GM12875 (cell line): ENCODE results near the gene ABTB1.

Source experiments
- H3K4me3 ChIP-seq: one replicate; pipeline ENCODE4 v1.5.1; 2011; ENCODE audit warnings: low read depth, low read length, control low read depth
- TF ChIP-seq, protein P1 (sequence below): IDR thresholded peaks from 2 replicates; pipeline ENCODE4 v1.5.1; 2011; ENCODE audit warnings: low read depth, mild to moderate bottlenecking, control low read depth, inconsistent platforms, low read length, moderate library complexity, borderline replicate concordance; ENCODE audit not compliant: insufficient read depth

The ABTB1 gene

DNA sequence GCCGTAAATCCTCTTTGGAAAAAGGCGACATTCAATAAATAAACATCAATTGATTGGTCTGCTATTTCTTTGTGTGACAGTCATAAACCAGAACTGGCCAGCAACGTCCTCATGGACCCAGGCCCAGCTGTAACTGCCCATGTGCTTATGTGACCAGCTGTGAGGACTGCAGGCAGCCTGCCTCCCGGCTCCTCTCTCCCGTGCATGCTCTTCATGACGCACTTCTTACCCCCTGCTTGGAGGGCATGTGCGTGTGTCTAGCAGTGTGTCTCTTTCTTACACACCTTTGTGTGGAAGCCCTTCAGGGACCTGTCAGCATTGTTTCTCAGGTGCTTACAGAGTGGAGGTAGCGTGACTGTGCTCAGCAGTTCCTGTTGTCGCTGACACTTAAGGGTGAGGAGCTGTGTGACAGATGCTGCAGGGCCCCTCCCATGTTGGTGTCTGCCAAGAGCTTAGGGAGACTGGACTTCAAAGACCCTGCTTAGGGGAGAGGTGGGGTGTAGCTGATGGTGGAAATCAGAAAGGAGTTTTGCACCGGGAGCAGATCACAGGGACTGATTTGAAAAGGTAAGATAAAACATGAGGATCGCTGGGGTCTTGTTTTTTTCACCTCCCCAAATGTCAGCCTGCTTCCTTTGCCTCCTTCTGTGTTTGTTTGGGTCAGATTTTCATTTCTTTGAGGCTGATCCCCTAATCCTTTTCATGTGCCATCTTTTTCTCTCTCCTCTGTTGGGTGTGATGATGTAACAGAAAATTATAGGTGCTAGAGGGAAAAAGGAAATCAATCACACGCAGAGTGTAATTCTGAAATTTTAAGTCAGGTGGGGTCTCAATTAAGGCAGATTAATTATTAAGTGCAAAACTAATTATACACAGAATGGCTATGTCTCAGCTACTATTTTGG is 41.7 kb upstream of the ABTB1 start:
- no peak overlapping the region for H3K4me3 ChIP-seq
- TF ChIP-seq, protein P1, sequence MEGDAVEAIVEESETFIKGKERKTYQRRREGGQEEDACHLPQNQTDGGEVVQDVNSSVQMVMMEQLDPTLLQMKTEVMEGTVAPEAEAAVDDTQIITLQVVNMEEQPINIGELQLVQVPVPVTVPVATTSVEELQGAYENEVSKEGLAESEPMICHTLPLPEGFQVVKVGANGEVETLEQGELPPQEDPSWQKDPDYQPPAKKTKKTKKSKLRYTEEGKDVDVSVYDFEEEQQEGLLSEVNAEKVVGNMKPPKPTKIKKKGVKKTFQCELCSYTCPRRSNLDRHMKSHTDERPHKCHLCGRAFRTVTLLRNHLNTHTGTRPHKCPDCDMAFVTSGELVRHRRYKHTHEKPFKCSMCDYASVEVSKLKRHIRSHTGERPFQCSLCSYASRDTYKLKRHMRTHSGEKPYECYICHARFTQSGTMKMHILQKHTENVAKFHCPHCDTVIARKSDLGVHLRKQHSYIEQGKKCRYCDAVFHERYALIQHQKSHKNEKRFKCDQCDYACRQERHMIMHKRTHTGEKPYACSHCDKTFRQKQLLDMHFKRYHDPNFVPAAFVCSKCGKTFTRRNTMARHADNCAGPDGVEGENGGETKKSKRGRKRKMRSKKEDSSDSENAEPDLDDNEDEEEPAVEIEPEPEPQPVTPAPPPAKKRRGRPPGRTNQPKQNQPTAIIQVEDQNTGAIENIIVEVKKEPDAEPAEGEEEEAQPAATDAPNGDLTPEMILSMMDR: no peak

DNA sequence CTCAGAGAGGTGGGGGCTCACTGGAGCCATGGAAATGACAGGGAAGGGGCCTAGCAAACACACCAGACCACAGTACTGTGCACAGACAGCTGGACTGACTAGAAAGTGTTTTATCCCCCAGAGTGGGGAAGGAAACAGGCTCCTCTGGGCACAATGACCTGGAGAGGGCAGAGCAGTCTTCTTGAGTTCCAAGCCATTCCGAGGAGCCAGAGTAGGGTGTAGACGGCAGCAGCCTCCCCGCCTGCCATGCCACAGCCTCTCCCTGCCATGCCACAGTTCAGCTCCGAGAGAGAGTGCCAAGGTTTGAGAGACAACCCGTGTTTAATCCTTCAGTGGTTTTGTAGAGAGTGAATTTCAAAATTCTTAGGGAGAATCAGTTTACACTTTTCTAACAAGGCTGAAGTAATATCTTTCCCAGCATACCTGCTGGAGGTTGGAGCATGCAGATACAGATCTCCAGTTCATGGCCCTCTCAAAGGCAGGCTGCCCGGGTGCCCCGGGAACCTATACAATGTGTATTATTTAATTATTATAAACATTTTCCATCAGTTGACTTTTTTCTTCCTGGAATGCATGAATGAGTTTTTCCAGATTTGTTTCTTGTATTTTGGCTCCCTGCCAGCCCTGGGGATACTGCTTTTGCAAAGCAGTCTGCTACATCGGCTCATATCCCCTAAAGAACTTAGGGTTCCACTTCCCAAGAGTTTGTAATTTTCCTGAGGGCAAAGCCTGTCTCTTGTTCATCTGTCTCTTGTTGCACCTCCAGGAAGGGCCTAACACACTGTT is 40.5 kb upstream of the ABTB1 start:
- H3K4me3 ChIP-seq: no peak overlapping the region
- TF ChIP-seq, protein P1: no peak

DNA sequence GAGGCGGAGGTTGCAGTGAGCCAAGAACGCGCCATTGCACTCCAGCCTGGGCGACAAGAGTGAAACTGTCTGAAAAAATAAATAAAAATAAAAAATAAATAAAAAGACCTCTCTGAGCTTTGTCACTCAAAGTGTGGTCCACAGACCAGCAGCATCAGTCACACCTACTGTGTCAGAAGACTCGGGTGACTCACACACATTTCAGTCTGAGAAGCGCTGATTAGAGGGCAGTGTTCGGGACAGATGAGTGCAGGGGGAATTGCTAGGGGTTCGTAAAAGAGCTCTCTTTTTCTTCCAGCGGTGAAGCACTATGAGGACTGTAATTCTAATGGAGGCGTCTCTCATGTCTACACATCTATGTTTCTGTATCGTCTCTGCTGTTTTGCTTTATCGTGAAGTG is 38.1 kb upstream of the ABTB1 start:
- TF ChIP-seq, protein P1: no peak
- H3K4me3 ChIP-seq: no peak overlapping the region

DNA sequence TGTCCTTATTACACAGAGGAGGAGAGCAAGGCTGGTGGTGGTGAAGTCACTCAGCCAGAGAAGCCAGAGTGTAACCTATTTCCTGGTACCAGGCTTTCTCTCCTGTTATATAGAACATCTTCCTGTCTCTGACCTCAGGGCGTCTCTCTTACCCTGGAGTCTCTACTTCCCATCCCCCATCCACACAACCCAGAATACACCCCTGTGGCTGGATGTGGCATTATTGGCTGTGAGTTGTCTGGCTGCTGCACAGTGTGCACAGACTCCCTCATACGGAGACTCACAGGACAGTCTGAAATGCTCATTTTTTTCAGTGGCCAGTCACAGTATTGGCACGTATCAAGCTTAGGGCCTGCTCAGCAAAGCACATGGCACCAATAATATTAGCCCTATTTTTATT is 35.2 kb upstream of the ABTB1 start:
- TF ChIP-seq, protein P1: no peak
- no peak overlapping the region for H3K4me3 ChIP-seq

DNA sequence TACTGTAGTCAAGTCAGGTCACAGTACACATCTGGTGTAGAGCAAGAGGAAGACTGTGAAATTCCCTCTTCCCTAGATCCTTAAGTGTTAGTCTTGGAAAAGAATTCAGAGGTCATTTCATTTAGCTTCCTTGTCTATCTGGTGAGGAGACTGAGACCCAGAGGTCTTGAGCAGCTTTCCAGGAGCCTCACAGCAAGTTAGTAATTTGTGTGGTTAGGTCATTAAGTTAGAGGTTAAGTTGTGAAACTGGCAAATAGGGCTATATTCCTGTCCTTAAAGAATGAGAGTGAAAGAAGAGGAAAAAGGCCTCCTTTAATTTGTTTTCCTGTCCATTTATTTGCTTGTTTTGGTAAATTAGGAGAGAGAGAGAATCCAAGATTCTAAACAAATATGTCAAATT is 34.8 kb upstream of the ABTB1 start:
- TF ChIP-seq, protein P1: no peak
- no peak overlapping the region for H3K4me3 ChIP-seq

DNA sequence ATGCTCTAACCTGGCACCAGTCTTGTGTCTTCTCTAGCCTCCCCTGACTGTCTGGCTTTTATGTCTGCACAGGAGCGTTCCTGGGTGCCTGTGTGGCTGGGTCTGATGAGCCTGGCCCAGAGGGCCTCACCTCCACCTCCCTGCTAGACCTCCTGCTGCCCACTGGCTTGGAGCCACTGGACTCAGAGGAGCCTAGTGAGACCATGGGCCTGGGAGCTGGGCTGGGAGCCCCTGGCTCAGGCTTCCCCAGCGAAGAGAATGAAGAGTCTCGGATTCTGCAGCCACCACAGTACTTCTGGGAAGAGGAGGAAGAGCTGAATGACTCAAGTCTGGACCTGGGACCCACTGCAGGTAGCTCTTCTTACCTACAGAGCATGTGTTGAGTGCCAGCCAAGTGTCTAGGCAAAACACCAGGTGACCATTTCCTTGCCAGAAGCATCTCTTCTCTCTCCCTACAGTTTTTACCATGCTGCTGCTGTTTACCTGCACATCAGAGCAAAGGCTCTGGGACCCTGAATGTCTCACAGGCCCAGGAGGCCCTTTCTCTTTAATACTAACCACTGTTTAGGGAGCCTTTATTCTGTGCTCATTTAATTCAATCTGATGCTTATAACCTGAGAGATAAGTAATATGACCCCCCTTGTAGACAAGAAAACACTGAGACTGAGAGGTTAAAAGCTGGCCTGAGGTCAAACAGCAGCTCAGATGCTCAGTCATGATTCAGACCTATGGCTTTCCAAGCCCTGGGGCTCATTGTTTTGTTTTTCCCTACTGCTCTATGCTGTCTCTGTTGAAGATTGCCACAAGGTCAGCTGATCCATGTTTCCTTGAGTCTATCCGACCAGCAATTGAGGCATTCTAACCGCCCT is 33.3 kb upstream of the ABTB1 start:
- no peak overlapping the region for H3K4me3 ChIP-seq
- TF ChIP-seq, protein P1: no peak
